GM19193 (cell line): Measurements from ENCODE around the gene MYO1A.

Experiments used
- POLR2A ChIP-seq: IDR thresholded peaks from 4 replicates; pipeline ENCODE4 v1.6.1; 2011; ENCODE audit not compliant: insufficient read depth, insufficient read length; ENCODE audit errors: extremely low read depth

Gene MYO1A

GRCh38 chr12:57011438-57012424 is 38.2 kb downstream of the MYO1A start:
- no peak for TF ChIP-seq POLR2A

GRCh38 chr12:57010627-57011247 is 39.2 kb downstream of the MYO1A start:
- TF ChIP-seq POLR2A = no peak

- no peak for TF ChIP-seq POLR2A
Measured at GRCh38 chr12:57009949-57010626, 39.8 kb downstream of the MYO1A start.

- TF ChIP-seq POLR2A = no peak
Measured at GRCh38 chr12:57008178-57008577, 41.8 kb downstream of the MYO1A start.

GRCh38 chr12:57006809-57007475 is 43.0 kb downstream of the MYO1A start:
- TF ChIP-seq POLR2A = no peak

GRCh38 chr12:57005980-57006808 is 43.7 kb downstream of the MYO1A start, which contains the start of gene ZBTB39:
Gene ZBTB39 (minus strand): TSS chr12:57006546. CDS start chr12:57004917, 1,629 bp downstream.
- peak; percentile 81 for TF ChIP-seq POLR2A

GRCh38 chr12:57004651-57005050 is 45.3 kb downstream of the MYO1A start:
- no peak for TF ChIP-seq POLR2A

GRCh38 chr12:57003395-57003794 is 46.5 kb downstream of the MYO1A start:
- TF ChIP-seq POLR2A = no peak

- TF ChIP-seq POLR2A = no peak
Measured at GRCh38 chr12:57001448-57001906, 48.5 kb downstream of the MYO1A start.

- TF ChIP-seq POLR2A = no peak
Measured at GRCh38 chr12:57000393-57000792, 49.5 kb downstream of the MYO1A start.

GRCh38 chr12:56999456-56999855 is 50.5 kb downstream of the MYO1A start:
- no peak for TF ChIP-seq POLR2A

- TF ChIP-seq POLR2A = no peak
Measured at GRCh38 chr12:56998981-56999380, 50.9 kb downstream of the MYO1A start.

GRCh38 chr12:56998316-56998715 is 51.6 kb downstream of the MYO1A start:
- TF ChIP-seq POLR2A = no peak
